Epithelial cell of esophagus (primary cell): ENCODE results near the gene UBR1.
"Not testable (repeated sequence)": the region's sequence is repeated elsewhere in the genome, so short reads cannot be mapped to it uniquely, and the experiment has no call there.

ENCODE experiments used
- DNase-seq: peaks from one replicate; pipeline ENCODE4 v3.0.0; 2010; ENCODE audit warnings: low read depth
- H3K4me3 ChIP-seq: 2 replicates; pipeline ENCODE4 v1.5.1; 2011; ENCODE audit warnings: mild to moderate bottlenecking, low read length, control low read depth
- TF ChIP-seq, protein P1 (sequence below): IDR thresholded peaks from 2 replicates; pipeline ENCODE4 v1.5.1; 2011; ENCODE audit warnings: low read depth, mild to moderate bottlenecking, low read length, control low read depth, inconsistent platforms; ENCODE audit not compliant: insufficient read depth; ENCODE audit errors: missing control alignments

The UBR1 gene

DNA sequence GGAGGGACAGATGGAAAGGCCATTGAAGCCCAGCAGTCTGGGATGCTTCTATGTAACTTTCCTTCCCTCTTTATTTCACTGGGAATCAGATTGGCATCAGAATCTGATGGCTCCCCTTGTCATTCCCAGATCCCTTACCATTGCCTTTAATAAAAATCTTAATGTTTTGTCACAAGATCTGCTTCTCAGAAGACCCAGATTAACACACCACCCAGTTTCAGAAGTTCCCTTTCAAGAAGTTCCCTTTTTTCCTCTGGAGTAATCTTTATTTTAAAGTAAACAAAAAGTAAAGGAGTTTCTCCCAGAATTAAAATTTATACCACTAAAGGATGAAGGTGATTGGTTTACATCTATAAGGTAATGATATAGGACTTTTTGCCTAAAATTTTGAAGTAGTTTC is 76.4 kb downstream of the UBR1 start:
- no peak overlapping the region for H3K4me3 ChIP-seq
- TF ChIP-seq, protein P1, sequence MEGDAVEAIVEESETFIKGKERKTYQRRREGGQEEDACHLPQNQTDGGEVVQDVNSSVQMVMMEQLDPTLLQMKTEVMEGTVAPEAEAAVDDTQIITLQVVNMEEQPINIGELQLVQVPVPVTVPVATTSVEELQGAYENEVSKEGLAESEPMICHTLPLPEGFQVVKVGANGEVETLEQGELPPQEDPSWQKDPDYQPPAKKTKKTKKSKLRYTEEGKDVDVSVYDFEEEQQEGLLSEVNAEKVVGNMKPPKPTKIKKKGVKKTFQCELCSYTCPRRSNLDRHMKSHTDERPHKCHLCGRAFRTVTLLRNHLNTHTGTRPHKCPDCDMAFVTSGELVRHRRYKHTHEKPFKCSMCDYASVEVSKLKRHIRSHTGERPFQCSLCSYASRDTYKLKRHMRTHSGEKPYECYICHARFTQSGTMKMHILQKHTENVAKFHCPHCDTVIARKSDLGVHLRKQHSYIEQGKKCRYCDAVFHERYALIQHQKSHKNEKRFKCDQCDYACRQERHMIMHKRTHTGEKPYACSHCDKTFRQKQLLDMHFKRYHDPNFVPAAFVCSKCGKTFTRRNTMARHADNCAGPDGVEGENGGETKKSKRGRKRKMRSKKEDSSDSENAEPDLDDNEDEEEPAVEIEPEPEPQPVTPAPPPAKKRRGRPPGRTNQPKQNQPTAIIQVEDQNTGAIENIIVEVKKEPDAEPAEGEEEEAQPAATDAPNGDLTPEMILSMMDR = no peak
- no peak for DNase-seq

DNA sequence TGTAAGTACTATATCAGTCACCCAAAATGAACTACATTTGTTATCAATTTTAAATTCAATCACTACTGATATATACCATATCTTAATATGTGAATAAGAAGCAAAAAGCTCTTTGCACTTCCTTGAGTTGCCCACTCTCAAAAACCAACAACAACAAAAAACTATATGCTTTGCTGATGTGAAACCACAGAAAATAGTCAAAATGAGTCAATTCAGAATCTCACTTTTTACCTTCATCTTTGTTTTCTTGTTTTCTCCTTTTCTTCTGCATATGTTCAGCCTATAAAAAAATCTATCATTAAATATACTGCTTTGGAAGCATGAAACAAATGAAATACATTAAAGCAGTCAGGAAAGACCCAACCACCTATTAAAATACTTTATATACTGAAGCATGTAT is 80.7 kb downstream of the UBR1 start:
- TF ChIP-seq, protein P1 = no peak
- no peak for DNase-seq
- H3K4me3 ChIP-seq = no peak overlapping the region

DNA sequence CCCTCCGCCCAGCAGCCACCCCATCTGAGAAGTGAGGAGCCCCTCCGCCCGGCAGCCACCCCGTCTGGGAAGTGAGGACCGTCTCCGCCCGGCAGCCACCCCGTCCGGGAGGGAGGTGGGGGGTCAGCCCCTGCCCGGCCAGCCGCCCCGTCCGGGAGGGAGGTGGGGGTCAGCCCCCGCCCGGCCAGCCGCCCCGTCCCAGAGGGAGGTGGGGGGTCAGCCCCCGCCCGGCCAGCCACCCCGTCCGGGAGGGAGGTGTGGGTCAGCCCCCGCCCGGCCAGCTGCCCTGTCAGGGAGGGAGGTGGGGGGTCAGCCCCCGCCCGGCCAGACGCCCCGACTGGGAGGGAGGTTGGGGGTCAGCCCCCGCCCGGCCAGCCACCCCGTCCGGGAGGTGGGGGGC is 91.2 kb downstream of the UBR1 start:
- not testable (repeated sequence) for DNase-seq, H3K4me3 ChIP-seq

DNA sequence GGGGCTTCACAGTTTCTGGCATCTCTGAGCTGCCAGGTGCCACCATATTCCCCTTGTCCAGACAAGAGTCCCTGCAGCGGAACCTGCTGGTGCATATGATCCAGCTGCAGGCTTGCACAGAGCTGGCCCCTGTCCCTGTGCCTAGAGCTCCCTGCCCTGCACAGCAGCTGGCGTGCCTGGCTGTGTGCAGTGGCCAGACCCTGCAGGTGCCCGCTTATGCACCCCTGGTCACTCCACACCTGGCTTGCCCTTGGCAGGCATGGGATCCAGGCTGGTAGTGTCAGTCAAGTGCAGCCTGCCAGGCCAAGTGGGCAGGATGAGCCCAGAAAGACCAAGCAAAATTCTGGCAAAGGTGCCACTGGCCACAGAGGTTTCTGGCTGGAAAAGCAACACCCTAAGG is 96.6 kb downstream of the UBR1 start:
- H3K4me3 ChIP-seq = no peak overlapping the region
- TF ChIP-seq, protein P1 = no peak
- no peak for DNase-seq

DNA sequence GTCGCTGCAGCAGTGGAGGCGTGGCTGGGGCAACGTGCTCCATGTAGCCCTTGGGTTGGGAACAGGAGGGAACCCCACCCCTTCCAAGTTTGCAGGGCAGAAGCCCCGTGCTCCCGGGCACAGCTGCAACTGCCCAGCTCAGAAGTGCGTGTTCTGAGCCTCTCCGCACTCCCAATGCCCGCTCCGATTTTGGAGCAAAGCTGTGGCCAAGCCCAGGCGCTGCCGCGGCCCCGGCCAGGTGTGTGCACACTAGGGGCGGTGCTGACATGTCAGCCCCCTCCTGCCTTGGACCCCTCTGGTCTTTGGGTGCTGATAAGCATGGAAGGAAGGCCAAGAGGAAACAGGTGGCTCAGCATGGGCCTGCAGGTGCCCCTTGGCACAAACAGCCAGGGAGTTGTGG is 97.7 kb downstream of the UBR1 start:
- TF ChIP-seq, protein P1 = no peak
- no peak overlapping the region for H3K4me3 ChIP-seq
- no peak for DNase-seq

DNA sequence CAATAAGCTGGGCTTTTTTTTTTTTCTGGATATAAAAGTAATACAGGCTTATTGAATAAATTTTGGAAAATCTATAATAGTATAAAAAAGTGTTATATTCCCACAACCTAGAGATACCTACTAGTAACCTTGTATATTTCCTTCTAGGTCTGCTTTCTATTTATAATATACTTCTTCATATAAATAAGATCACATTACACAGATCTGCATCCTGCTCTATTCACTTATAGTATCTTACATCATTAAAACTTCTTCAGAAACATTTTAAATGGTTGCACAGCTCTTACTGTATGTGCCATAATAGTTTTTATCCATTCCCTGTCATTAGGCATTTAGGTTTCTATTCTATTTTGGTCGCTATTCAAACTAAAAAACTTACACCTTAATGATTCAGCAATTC is 98.3 kb downstream of the UBR1 start:
- no peak overlapping the region for H3K4me3 ChIP-seq
- TF ChIP-seq, protein P1 = no peak

GRCh38 chr15:43006991-43007390 is 98.8 kb downstream of the UBR1 start:
- TF ChIP-seq, protein P1 = no peak
- no peak overlapping the region for H3K4me3 ChIP-seq
- DNase-seq = no peak

More for the DNA sequence above, 98.3 kb downstream of the UBR1 start:
- DNase-seq = no peak

DNA sequence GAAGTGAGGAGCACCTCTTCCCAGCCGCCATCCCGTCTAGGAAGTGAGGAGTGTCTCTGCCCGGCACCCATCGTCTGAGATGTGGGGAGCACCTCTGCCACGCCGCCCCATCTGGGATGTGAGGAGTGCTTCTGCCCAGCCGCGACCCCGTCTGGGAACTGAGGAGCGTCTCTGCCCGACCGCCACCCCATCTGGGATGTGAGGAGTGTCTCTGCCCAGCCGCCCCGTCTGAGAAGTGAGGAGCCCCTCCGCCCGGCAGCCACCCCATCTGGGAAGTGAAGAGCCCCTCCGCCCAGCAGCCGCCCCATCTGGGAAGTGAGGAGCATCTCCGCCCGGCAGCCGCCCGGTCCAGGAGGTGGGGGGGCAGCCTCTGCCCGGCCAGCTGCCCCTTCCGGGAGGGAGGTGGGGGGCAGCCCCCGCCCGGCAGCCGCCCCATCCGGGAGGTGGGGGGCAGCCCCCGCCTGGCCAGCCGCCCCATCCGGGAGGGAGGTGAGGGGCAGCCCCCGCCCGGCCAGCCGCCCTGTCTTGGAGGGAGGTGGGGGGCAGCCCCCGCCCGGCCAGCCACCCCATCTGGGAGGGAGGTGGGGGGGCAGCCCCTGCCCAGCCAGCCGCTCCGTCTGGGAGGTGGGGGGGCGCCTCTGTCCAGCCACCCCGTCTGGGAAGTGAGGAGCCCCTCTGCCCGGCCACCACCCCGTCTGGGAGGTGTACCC is 100.8 kb downstream of the UBR1 start:
- not testable (repeated sequence) for DNase-seq, H3K4me3 ChIP-seq
